ENCODE results near the gene PI3. TPM values are rescaled to one million over a fixed set of nuclear protein-coding genes. Genes with fewer than 3 reads are reported as not detected.

Gene PI3
- total and polyA plus RNA-seq, 9 of the 15 experiments (the other 6 are each of a cell fraction or from before 2014, with no cell fraction given): not detected

DNA sequence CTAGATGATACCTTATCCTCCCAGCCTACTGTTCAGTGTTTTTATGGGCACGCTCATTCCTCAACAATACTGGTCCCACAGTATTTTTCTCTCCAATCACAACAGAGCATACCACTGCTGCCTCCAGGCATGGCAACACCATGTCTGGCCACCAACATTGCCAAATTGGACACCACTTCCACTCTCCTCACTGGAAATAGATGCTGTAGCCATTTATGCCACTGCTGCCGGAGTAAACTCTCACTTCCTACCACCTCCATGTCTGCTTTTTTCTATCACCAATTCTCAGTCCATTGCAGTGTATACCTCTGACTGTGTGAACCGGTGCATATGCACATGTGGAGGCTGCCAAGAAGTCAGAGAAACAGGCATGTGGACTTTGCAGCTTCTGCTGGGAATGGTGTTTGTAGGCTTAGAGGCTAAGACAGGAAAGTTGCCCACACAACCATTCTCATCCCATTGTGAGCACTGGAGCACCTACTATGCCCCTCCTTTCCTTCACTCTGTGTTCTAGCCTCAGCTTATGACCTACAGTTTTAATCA, 14.4 kb downstream of the PI3 start:
- CTCF ChIA-PET (ENCODE audit: low intra/inter-chr PET ratio): interaction anchor here (0.5 kb wide), 1 partner anchor 1831 kb away, joined by 5 read pairs; no protein-coding TSS in a partner anchor
- Histone ChIP-seq H4K20me1 (replicated peaks; ENCODE audit: control insufficient read depth, insufficient read depth, low read length) (no peaks in the 10 kb centered on the region), H2AFZ (ENCODE audit: low read depth, low read length) (no peak overlapping the region), H3K4me3 (no peak overlapping the region), H3K79me2 (ENCODE audit: control insufficient read depth, insufficient read depth, low read length) (no peaks in the 10 kb centered on the region), H3K4me2 (ENCODE audit: insufficient read depth, low read length) (no peak overlapping the region), H3K27ac (ENCODE audit: extremely low read depth, low read depth, low read length) (no peak overlapping the region), H3K9me3 (replicated peaks; ENCODE audit: control insufficient read depth, insufficient read depth, low read depth, low read length) (no peaks in the 10 kb centered on the region), H3K27me3 (ENCODE audit: control insufficient read depth in 2 of 2, insufficient read depth in 2 of 2, low read length in 2 of 2) (peaks cover 0 to 2% of the 10 kb centered on the region in 2 experiments; a peak in 1 of 5 replicates), H3K9me1 (ENCODE audit: control insufficient read depth, insufficient read depth, low read length) (no peaks in the 10 kb centered on the region), H3K36me3 (ENCODE audit: control insufficient read depth, insufficient read depth, low read length) (no peaks in the 10 kb centered on the region), H3K9ac (ENCODE audit: insufficient read depth in 1 of 2, low read depth in 2 of 2, low read length in 2 of 2) (no peak overlapping the region), H3K4me1 (replicated peaks in 1 of 2; ENCODE audit: control insufficient read depth in 2 of 2, insufficient read depth in 2 of 2, low read length in 2 of 2) (no peaks in the 10 kb centered on the region)
- DNase-seq (ENCODE audit: extremely low read depth in 1 of 4, low spot score in 3 of 4) (no peak), ATAC-seq (no peak), FAIRE-seq (no peak)
- in situ Hi-C loops (cut with MboI): no loop called here
- WGBS (ENCODE audit: insufficient coverage, low coverage, missing lambda C conversion rate): 9% methylated on average over 3 of the region's 3 CpGs
- POLR2A ChIA-PET: interaction anchor here (0.7 to 1.0 kb wide), 2 partner anchors 20 to 343 kb away, joined by 3 read pairs; no protein-coding TSS in a partner anchor
- TF ChIP-seq SMAD3 (CRISPR knock-in tag; conservative IDR thresholded peaks at IDR 0.05) (no peak), BDP1 (IDR thresholded peaks at IDR 0.05; ENCODE audit: insufficient read depth, insufficient read length) (no peak), CBFA2T2 (conservative IDR thresholded peaks at IDR 0.05) (no peak), NFATC3 (IDR thresholded peaks at IDR 0.05) (no peak), SIRT6 (IDR thresholded peaks at IDR 0.05; ENCODE audit: low read depth, low read length) (no peak), MYC (IDR thresholded peaks at IDR 0.05; ENCODE audit: low read depth, low read length) (no peak), MYC (CRISPR knock-in tag; IDR thresholded peaks at IDR 0.05; ENCODE audit: borderline replicate concordance, low read depth) (no peak)
- TF ChIP-seq, protein P1, sequence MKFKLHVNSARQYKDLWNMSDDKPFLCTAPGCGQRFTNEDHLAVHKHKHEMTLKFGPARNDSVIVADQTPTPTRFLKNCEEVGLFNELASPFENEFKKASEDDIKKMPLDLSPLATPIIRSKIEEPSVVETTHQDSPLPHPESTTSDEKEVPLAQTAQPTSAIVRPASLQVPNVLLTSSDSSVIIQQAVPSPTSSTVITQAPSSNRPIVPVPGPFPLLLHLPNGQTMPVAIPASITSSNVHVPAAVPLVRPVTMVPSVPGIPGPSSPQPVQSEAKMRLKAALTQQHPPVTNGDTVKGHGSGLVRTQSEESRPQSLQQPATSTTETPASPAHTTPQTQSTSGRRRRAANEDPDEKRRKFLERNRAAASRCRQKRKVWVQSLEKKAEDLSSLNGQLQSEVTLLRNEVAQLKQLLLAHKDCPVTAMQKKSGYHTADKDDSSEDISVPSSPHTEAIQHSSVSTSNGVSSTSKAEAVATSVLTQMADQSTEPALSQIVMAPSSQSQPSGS (CRISPR knock-in tag; IDR thresholded peaks at IDR 0.05): no peak
- TF ChIP-seq, protein P2, sequence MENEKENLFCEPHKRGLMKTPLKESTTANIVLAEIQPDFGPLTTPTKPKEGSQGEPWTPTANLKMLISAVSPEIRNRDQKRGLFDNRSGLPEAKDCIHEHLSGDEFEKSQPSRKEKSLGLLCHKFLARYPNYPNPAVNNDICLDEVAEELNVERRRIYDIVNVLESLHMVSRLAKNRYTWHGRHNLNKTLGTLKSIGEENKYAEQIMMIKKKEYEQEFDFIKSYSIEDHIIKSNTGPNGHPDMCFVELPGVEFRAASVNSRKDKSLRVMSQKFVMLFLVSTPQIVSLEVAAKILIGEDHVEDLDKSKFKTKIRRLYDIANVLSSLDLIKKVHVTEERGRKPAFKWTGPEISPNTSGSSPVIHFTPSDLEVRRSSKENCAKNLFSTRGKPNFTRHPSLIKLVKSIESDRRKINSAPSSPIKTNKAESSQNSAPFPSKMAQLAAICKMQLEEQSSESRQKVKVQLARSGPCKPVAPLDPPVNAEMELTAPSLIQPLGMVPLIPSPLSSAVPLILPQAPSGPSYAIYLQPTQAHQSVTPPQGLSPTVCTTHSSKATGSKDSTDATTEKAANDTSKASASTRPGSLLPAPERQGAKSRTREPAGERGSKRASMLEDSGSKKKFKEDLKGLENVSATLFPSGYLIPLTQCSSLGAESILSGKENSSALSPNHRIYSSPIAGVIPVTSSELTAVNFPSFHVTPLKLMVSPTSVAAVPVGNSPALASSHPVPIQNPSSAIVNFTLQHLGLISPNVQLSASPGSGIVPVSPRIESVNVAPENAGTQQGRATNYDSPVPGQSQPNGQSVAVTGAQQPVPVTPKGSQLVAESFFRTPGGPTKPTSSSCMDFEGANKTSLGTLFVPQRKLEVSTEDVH (IDR thresholded peaks at IDR 0.05; ENCODE audit: low read depth, partially characterized antibody): no peak
- TF ChIP-seq, protein P3, sequence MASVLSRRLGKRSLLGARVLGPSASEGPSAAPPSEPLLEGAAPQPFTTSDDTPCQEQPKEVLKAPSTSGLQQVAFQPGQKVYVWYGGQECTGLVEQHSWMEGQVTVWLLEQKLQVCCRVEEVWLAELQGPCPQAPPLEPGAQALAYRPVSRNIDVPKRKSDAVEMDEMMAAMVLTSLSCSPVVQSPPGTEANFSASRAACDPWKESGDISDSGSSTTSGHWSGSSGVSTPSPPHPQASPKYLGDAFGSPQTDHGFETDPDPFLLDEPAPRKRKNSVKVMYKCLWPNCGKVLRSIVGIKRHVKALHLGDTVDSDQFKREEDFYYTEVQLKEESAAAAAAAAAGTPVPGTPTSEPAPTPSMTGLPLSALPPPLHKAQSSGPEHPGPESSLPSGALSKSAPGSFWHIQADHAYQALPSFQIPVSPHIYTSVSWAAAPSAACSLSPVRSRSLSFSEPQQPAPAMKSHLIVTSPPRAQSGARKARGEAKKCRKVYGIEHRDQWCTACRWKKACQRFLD (CRISPR knock-in tag; IDR thresholded peaks at IDR 0.05): no peak
- intact Hi-C loops (cut with micrococcal nuclease): no loop called here
- BruUV-seq (replicated peaks): no TSS peak

All from K562 (cell line).